GM10847 (cell line): ENCODE measurements around the gene PKP3.

Experiments used
- POLR2A ChIP-seq: IDR thresholded peaks from 2 replicates; pipeline ENCODE4 v1.6.1; 2011; ENCODE audit not compliant: insufficient read length; ENCODE audit errors: extremely low read depth

Gene PKP3

DNA sequence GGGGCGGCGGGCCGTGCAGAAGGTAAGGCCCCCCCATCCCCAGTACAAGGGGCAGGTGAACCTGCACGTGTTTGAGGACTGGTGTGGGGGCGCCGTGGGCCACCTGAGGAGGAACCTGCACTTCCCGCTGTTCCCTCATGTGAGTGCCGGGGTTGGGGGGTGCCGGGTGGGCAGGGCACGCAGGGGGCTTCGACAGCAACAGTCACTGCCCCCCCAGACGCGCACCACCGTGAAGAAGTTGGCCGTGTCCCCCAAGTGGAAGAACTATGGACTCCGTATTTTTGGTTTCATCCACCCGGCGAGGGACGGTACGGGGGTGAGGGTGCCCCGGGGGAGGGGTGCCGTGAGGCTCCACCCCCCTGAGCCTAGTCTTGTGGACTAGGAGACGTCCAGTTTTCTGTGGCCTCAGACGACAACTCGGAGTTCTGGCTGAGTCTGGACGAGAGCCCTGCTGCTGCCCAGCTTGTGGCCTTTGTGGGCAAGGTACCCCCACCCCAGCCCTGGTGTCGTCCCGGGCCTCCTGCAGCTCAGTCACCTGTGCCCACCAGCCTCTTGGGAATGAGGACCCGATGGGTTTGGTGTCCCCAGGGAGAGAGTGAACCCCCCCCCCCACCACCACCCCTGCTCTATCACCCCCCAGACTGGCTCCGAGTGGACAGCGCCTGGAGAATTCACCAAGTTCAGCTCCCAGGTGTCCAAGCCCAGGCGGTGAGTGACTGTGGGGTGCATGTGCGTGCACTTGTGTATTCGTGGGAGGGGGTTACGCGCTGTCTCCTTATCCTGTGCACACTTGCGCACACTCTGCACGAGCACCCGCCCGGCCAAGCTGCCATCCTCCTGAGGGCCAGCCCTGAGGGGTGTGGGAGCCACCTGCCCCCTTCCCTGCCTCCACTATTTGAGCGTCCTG lies 20.9 kb upstream of the PKP3 start:
- TF ChIP-seq POLR2A = no peak

DNA sequence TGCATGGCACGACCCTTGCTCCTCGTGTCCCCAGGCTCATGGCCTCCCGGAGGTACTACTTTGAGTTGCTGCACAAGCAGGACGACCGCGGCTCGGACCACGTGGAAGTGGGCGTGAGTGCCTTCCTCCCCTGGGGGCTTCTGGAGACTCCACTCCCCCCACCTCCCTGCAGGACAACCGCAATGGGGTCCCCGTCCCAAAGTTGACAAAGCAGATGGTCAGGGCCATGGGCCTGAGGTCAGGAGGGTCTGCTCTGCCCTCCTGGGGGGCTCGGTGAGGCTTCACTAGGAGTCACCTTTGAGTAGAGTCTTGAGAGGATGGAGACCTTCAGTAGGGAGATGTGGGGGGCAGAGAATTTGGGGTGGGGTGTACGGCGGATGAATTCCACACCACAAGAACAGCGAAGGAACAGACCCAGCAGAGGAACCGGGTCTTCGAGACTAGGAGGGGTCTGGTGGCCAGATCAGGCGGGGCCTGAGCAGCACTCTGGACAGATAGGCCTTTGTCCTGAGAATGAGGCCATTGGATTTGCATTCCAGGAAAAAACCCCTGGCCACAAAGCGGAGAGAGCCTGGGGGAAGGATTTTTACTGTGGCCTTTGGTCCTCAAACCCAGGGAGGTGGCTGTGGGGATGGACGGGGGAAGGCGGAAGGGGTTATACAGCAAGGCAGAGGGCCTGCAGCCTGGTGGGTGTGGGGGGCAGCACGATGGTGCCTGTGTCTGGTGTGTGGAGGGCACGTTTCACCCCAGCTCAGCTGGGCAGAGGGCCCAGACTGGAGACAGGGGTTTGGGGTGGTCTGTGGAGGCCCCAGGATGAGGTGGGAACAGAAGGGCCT lies 20.1 kb upstream of the PKP3 start:
- TF ChIP-seq POLR2A = no peak

- no peak for TF ChIP-seq POLR2A
Measured at GRCh38 chr11:375065-376025, 18.7 kb upstream of the PKP3 start.

- no peak for TF ChIP-seq POLR2A
Measured at GRCh38 chr11:376531-377173, 17.4 kb upstream of the PKP3 start.

DNA sequence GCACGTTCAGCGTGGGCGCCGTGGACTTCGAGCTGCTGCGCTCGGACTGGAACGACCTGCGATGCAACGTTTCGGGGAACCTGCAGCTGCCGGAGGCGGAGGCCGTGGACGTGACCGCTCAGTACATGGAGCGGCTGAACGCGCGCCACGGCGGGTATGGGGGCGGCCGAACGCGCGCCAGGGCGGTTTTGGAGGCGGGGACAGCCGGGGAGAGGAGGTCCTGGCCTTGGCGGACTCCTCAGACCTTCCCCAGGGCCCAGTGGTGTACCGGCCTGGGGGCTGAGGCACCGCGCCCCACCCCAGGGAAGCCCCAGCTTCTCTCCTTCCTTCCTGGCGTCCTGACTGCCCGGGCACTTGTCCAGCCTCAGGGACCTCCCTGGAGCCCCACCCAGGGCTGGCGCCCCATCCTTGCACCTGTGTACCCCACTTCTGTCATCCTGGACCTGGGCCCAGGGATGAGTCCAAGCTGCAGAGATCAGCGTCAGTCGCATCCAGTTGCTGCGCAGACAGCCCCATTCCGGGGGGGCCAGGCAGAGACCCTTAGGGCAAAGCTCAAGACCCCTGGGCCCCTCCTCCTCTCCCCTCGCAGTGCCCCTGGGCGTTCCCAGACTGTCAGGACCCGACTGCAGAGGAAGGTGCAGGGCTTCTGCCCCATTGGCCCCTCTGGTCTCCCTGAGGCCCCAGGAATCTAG lies 16.7 kb upstream of the PKP3 start:
- no peak for TF ChIP-seq POLR2A

GRCh38 chr11:377883-378500 lies 16.0 kb upstream of the PKP3 start:
- no peak for TF ChIP-seq POLR2A

DNA sequence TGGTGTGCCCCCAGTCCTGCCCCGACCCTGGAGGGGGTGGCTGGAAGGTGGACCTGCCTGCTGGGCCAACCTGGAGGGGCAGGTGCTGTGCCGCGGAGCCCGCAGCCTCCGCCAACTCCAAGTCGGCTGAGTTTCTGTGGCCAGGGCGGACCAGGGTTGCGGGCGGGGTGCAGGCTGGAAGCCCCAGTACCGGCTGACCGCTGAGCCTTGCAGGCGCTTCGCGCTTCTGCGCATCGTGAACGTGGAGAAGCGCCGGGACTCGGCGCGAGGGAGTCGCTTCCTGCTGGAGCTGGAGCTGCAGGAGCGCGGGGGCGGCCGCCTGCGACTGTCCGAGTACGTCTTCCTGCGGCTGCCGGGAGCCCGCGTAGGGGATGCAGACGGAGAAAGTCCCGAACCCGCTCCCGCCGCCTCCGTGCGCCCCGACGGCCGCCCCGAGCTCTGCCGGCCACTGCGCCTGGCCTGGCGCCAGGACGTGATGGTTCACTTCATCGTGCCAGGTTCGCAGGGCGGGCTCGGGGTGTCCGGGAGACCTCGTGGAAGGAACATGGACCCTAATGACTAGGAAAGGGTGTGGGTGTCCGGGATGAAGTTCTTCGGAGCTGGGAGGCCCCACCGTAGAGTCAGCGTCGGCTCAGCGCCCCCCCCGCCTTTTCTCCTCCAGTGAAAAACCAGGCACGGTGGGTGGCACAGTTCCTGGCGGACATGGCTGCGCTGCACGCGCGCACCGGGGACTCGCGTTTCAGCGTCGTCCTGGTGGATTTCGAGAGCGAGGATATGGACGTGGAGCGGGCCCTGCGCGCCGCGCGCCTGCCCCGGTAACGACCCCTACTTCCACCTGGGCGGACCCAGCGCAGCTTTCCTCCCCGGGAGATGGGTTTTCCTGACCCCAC lies 14.6 kb upstream of the PKP3 start:
- TF ChIP-seq POLR2A = no peak

GRCh38 chr11:380095-380480 lies 13.9 kb upstream of the PKP3 start:
- no peak for TF ChIP-seq POLR2A

GRCh38 chr11:380491-380890 lies 13.5 kb upstream of the PKP3 start:
- TF ChIP-seq POLR2A = no peak

GRCh38 chr11:380996-381395 lies 13.0 kb upstream of the PKP3 start:
- no peak for TF ChIP-seq POLR2A

GRCh38 chr11:381501-382072 lies 12.4 kb upstream of the PKP3 start:
- TF ChIP-seq POLR2A = no peak

GRCh38 chr11:382081-382629 lies 11.9 kb upstream of the PKP3 start:
- TF ChIP-seq POLR2A = no peak
